ENCODE measurements around the gene CCDC198. TPM values are rescaled to one million over a fixed set of nuclear protein-coding genes. Genes with fewer than 3 reads are reported as not detected.

The CCDC198 gene
- total RNA-seq, 1 donor, result not detected

DNA sequence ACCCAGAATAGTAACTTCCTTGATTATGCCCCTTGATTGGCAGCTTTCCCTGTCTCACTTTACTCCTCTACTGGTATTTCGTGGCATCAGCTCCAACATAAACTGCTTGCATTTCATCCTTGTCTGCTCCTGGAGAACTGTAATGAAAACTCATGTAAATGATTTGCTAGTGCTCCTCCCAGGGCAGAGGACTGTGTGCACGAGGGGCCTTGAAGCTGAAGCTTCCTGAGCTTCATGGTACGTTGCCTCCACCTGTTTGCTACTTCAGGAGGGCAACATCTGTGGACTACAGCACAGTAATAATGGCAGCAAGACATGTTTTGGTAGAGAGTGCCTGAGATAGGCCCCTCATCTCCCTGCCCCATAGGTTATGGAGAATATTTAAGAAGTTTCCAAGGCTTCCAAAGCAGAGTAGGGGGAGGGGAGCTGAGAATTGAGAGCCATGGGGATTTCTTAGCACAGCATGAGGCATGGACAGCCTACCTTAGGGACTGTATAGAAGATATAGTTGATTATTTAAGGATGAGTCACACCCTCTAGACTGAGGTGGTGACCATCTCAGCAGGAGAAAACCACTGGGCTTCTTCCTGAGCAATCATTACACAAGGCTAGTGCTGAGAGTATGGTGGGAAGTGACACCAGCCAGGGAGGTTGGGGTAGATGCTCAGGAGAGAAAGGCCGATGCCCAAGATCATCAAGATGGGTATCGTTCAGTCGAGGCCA is 29.5 kb downstream of the CCDC198 start:
- no peak for DNase-seq (ENCODE audit: low read depth in 2 of 3, low spot score in 2 of 3)

DNA sequence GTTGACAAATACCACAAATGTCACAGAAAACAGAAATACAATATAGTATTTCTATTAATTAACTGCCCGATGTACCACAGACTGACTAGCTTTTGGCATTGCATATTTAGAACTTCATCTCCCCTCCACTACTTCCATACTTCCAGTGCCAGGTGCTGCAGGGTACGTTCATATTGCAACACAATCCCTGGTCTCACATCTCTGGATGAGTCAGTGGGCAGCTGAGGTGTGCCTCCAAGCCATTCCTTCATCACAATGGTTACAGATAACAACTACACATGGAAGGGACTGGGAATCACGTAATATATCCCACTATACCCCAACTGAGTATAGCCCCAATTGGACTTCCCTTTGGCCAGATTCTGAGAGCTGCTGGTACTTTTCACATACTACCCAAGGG is 31.1 kb downstream of the CCDC198 start:
- DNase-seq (ENCODE audit: low read depth in 2 of 3, low spot score in 2 of 3), result no peak

DNA sequence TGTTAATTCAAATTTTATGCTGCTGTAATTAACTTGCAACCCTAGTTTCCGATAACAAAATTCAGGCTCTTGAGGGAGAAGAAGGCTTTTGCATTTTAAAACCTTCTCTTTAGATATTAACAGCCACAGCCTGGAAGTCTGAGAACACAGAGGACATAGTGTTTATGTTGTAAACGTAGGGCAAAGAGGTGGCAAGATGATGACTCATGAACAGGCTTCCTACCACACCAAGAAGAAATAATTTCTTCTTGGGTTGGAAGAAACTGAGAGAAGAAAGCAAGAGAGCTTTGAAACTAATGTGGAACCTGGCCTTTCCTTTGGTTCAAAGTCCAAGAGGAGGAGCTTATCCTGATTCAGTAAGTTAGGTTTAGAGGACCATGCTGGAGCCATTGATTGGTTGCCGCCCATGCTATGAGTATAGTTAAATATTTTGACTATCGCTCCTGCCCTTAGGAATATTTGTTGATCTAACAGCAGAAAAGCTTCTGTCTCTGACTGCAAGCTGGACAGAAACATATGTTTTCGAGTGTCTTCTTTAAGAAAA is 31.8 kb downstream of the CCDC198 start:
- no peak for DNase-seq (ENCODE audit: low read depth in 2 of 3, low spot score in 2 of 3)

DNA sequence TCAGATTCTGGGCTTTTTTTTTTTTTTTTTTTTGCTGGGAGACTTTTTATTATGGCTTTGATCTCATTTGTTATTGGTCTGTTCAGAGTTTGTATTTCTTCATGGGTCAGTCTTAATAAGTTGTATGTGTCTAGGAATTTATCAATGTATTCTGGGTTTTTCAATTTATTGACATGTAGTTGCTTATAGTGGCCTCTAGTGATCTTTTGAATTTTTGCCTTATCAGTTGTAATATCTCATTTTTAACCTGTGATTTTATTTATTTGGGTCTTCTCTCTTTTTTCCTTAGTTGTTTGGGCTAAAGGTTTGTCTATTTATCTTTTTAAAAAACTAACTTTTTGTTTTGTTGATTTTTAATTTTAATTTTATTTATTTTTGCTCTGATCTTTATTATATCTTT is 57.7 kb downstream of the CCDC198 start:
- DNase-seq (ENCODE audit: low read depth in 2 of 3, low spot score in 2 of 3), result no peak

DNA sequence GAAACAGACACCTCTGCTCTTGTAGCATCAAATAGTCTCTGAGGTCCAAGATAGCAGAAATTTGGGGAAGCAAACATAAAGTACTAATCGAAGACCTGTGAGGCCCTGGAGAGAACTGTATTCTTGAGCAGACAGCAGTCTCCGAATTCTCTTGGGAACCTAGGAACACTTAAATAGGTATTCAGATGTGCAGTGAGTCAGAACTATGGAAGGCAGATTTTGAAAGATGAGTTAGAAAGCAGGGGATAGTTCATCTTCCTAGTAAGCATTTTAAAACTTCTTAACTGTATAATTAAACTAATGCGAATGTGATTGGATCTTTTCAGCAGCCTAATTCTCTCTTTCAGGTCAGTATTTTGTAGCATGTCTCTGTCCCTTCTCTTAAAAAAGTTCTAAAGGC is 72.7 kb downstream of the CCDC198 start:
- DNase-seq (ENCODE audit: low read depth in 2 of 3, low spot score in 2 of 3), result no peak

DNA sequence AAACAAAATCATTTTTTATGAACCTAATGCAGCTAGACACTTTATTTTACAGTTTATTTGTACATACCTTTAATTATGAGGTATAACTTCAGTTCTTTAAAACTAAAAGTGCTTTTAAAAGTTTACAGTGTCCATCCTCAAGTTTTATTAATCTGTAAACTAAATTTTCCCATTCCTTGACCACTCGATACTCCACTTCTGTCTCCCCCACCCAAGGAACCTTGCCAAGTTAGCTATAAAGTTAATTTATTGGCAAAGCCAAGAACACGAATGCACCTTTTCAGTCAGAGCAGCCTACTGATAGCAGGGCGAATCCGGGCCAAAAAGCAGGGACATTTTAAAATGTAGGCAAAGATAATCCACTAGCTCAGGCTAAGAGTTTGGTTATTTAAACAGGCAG is 73.6 kb downstream of the CCDC198 start:
- DNase-seq (ENCODE audit: low read depth in 2 of 3, low spot score in 2 of 3), result no peak

Other genes starting within 250 kb of the CCDC198 start
- gene EXOC5, start 225.0 kb downstream of the CCDC198 start, total RNA-seq, result 14.0 TPM
- 22.4 TPM for gene AP5M1, start 224.9 kb downstream of the CCDC198 start, total RNA-seq
- gene NAA30, start 103.3 kb downstream of the CCDC198 start, total RNA-seq, result 9.4 TPM